Activated CD4-positive, alpha-beta T cell treated with anti-CD3 and anti-CD28 coated beads, Interleukin-2, Interleukin-4, amounts not matched to agents 100 ng/mL and 50 ng/mL, durations not matched to agents 16 hours and 8 hours (primary cell): Measurements from ENCODE around the gene CD200R1.

Experiments used
- DNase-seq: peaks from one replicate; pipeline ENCODE4 v3.0.0-alpha.2; 2020; ENCODE audit warnings: low spot score

The CD200R1 gene

GRCh38 chr3:112884678-112885290 lies 90.1 kb downstream of the CD200R1 start:
- no peak for DNase-seq

- DNase-seq = no peak
Observed at GRCh38 chr3:112881891-112882290, 93.0 kb downstream of the CD200R1 start.

GRCh38 chr3:112875561-112875960 lies 99.3 kb downstream of the CD200R1 start:
- no peak for DNase-seq

GRCh38 chr3:112874725-112875124 lies 100.2 kb downstream of the CD200R1 start:
- DNase-seq = no peak

GRCh38 chr3:112873632-112874031 lies 101.3 kb downstream of the CD200R1 start:
- no peak for DNase-seq

GRCh38 chr3:112871735-112872134 lies 103.2 kb downstream of the CD200R1 start:
- DNase-seq = no peak
